Esophagus squamous epithelium (tissue), 5 donors: ENCODE data around the gene STARD3. TPM values are rescaled to one million over a fixed set of nuclear protein-coding genes. Genes with fewer than 3 reads are reported as not detected.
A peak's percentile ranks its signal among the peaks of the same experiment; 100 is the strongest.

ENCODE experiments used
- DNase-seq: peaks from one replicate; lab custom pipeline; 2025; lab: John Stamatoyannopoulos, UW
- H3K27ac ChIP-seq, 4 donors: fragments of 200-600 bp; sonication (generic); one replicate each; pipeline ENCODE4 v1.5.1; 2016 to 2019; ENCODE audit warnings: mild to moderate bottlenecking in 1 of 4
- H3K27me3 ChIP-seq, 4 donors: fragments of 200-600 bp; sonication (generic); 1 replicate in 3 of 4; 2 replicates in 1 of 4; pipeline versions ENCODE4 v1.5.1 to v1.6.0; 2017 to 2021; ENCODE audit warnings: antibody characterized with exemption in 1 of 4
- H3K36me3 ChIP-seq, 3 donors: fragments of 200-600 bp; sonication (generic); one replicate each; pipeline ENCODE4 v1.5.1; 2016 to 2019
- H3K4me1 ChIP-seq, 3 donors: fragments of 200-600 bp; sonication (generic); one replicate each; pipeline ENCODE4 v1.5.1; 2017 to 2019
- H3K4me3 ChIP-seq, 4 donors: fragments of 200-600 bp; sonication (generic); 1 replicate in 3 of 4; 2 replicates in 1 of 4; pipeline ENCODE4 v1.5.1; 2016 to 2019; ENCODE audit warnings: mild to moderate bottlenecking in 2 of 4, moderate library complexity in 1 of 4
- H3K9me3 ChIP-seq, 3 donors: fragments of 200-600 bp; sonication (generic); one replicate each; pipeline ENCODE4 v1.5.1; 2016 to 2019
- POLR2A ChIP-seq, 4 donors: fragments of 450-650 bp; IDR thresholded peaks; one replicate each; pipeline ENCODE4 v1.6.1; 2017; ENCODE audit warnings: antibody characterized with exemption in 4 of 4, mild to moderate bottlenecking in 4 of 4, moderate library complexity in 3 of 4
- WGBS, 2 donors: methylation state at CpG; one replicate each; pipeline ENCODE4 v1.1.5; 2018; 5-methylcytosine and 5-hydroxymethylcytosine counted together
- intact Hi-C: fragments of 100-400 bp; cut with DNase I; formaldehyde crosslinking; loops from one replicate; pipeline ENCODE4 v1.15.0; 2022
- total RNA-seq, 4 donors: library from RNA; depleted of rRNA; stranded (reverse); fragments of >200 nt; gene quantifications; one replicate each; pipeline ENCODE4 v1.1.0, GENCODE V29; 2016
- TF ChIP-seq, protein P1 (sequence below), 6 experiments: fragments of 450-650 bp in 4 of 6; fragments of 200-600 bp in 2 of 6; sonication (generic) in 2 of 6; IDR thresholded peaks; one replicate each; pipeline ENCODE4 v1.5.1; 2016 to 2019; ENCODE audit warnings: antibody characterized with exemption in 6 of 6, mild to moderate bottlenecking in 4 of 6, moderate library complexity in 4 of 6
- donor health status: DM: yes; HTN: yes; CAD: no.

The STARD3 gene
- total RNA-seq, 4 donors from 2014 or later, result 27.3 to 46.7 (median 33.4) TPM

DNA sequence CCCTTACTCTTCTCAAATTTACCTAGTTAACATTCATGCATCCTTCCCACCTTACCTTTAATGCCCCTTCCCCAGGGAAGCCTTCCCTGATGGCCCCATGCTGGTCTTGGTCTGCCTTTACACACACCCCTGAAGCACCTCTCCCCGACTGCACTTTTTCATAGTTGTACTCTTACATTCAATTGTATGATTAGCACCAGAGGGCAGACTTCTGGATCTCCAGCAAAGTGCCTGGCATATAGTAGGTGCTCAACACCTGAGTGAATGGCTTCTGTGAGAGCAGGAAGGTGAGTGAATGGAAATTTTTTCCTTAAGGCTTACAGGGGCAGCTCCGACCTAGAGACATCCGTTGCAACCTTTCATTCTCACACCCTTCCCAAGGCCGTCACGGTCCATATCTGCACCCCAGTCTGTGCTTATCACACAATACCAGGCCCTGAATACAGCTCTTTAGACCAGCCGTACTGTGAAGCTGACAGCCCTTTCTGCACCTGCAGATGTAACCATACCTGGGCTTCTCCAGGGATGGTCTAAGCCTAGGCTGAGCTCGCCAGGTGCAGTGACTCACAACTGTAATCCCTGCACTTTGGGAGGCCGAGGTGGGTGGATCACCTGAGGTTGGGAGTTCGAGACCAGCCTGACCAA is 46.5 kb downstream of the STARD3 start:
- Histone ChIP-seq H3K4me1 (peaks cover 5 to 51% (median 7%) of the 10 kb centered on the region in 3 donors), H3K27me3 (no peaks in the 10 kb centered on the region), H3K9me3 (no peaks in the 10 kb centered on the region), H3K27ac (peak overlapping the region in 1 of 4 donors; percentile 2), H3K4me3 (no peak overlapping the region), H3K36me3 (peaks cover 0 to 68% (median 5%) of the 10 kb centered on the region in 3 donors)
- 91 to 94% methylated on average over 6 of the region's 9 CpGs for WGBS, 2 donors
- intact Hi-C loops, result no loop called here
- no peak for DNase-seq
- TF ChIP-seq, protein P1, sequence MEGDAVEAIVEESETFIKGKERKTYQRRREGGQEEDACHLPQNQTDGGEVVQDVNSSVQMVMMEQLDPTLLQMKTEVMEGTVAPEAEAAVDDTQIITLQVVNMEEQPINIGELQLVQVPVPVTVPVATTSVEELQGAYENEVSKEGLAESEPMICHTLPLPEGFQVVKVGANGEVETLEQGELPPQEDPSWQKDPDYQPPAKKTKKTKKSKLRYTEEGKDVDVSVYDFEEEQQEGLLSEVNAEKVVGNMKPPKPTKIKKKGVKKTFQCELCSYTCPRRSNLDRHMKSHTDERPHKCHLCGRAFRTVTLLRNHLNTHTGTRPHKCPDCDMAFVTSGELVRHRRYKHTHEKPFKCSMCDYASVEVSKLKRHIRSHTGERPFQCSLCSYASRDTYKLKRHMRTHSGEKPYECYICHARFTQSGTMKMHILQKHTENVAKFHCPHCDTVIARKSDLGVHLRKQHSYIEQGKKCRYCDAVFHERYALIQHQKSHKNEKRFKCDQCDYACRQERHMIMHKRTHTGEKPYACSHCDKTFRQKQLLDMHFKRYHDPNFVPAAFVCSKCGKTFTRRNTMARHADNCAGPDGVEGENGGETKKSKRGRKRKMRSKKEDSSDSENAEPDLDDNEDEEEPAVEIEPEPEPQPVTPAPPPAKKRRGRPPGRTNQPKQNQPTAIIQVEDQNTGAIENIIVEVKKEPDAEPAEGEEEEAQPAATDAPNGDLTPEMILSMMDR (IDR thresholded peaks at IDR 0.05), result no peak
- TF ChIP-seq POLR2A (IDR thresholded peaks at IDR 0.05), result no peak

DNA sequence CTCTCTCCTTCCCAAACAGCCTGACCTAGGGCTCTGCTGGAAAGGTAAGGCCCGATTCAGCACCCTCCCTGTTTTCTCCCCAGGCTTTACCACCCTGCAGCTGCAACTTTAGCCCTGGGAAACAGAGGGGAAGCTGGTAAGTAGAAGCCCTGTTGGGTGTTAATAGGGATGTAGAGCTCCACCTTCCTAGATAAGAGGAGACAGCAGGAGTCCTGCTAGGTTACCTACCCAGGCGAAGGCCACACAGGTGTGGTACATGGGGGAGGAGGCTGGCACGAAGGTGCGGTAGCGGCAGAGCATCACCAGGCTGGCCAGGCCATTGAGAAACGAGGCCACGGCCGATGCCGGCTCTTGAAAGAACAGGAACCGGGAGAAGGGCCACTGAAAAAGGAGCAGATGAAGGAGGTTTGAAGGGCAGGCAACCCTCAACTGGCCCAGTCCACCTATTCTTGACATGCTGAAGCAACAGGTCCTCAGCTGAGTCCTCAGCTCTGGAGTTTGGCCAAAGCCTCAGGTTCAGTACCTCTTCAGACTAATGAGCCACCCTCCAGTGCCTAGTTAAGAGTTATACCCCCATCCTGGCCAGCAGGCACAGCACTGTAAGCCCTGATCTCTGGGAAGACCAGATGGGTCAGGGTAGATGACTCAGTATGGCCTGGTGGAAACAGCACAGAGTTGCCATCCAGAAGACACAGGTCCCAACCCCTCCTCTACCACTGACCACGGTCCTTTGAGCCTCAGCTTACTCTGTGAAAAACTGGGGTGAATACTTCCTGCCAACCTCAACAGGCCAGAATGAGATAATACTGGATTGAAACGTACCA is 47.6 kb downstream of the STARD3 start:
- Histone ChIP-seq H3K36me3 (peaks cover 0 to 59% (median 5%) of the 10 kb centered on the region in 3 donors), H3K27me3 (no peaks in the 10 kb centered on the region), H3K9me3 (no peaks in the 10 kb centered on the region), H3K4me1 (peaks cover 10 to 52% (median 13%) of the 10 kb centered on the region in 3 donors), H3K27ac (peak overlapping the region in 2 of 4 donors; percentile 34 to 60), H3K4me3 (no peak overlapping the region)
- TF ChIP-seq POLR2A (IDR thresholded peaks at IDR 0.05), result no peak
- TF ChIP-seq, protein P1 (IDR thresholded peaks at IDR 0.05), result no peak
- 89% methylated on average over 10 to 11 of the region's 12 CpGs for WGBS, 2 donors
- DNase-seq, result no peak
- intact Hi-C loops, result no loop called here

DNA sequence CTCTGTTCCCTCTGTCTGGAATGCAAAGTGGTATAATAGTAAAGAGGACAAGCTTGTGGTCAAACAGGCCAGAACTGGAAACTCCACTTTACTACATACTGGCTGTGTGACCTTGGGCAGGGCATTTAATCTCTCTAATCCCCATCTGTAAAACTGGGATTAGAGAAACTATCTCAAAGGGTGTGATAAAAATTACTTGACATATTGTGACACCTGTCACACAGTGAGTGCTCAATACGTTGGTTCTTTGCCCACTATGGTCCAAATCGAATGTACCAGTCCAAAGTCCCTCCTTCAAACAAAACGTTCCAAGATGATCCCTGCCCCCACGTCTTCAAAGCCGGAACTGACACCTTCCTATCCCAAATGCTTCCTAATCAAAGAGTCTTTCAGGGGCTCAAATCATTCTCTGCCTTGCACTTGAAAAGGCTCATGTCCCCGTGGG is 50.2 kb downstream of the STARD3 start:
- TF ChIP-seq, protein P1 (IDR thresholded peaks at IDR 0.05), result no peak
- TF ChIP-seq POLR2A (IDR thresholded peaks at IDR 0.05), result no peak
- intact Hi-C loops, result no loop called here
- no peaks in the 10 kb centered on the region for H3K9me3 ChIP-seq
- H3K4me1 ChIP-seq, result peaks cover 10 to 43% (median 13%) of the 10 kb centered on the region in 3 donors
- H3K4me3 ChIP-seq, result peak overlapping the region; percentile 58 to 86 (median 78)
- DNase-seq, result no peak
- H3K27ac ChIP-seq, result peak overlapping the region; percentile 86 to 96 (median 93)
- H3K27me3 ChIP-seq, result no peaks in the 10 kb centered on the region
- peaks cover 0 to 37% (median 5%) of the 10 kb centered on the region in 3 donors for H3K36me3 ChIP-seq
- 33 to 57% methylated on average over 6 of the region's 6 CpGs for WGBS, 2 donors

DNA sequence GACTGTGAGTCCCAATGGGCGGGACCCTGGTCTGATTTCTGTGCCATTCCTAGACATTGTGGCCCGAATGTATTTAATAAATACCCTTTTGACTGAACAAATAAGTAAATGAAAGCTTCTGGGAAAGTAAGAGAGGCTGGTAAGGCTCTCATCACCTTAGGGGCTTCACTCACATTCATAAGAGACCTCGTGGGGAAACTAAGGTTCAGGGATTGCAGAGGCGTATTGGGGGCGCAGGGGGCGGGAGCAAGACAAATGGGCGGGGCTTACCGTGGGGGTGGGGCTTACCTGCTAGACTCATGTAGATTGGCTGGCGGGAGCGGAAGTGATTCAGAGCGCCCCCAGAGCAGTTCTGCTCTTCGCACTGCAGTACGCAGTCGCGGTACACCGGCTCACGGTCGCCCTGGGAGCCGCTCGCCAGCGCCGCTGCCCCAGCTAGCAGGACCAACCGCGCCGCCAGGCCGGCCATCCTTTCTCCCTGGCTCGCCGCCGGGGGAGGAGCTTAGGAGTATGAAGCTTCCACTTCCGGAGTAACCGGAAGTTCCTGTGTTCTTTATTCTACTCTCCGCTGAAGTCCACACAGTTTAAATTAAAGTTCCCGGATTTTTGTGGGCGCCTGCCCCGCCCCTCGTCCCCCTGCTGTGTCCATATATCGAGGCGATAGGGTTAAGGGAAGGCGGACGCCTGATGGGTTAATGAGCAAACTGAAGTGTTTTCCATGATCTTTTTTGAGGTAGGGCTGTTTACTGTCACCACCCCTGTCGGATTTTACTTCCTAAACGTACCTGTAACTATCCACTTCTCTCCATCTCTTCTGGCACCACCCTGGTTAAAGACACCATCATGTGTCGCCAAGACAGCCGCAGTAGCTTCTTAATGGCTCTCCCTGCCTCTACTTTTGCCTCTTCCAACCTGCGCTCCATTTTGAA is 50.9 kb downstream of the STARD3 start, which contains the start of gene PGAP3:
Gene PGAP3, minus strand, starts transcription at position 512 of the 929 bp plus-strand sequence. Its CDS starts 43 bp downstream, at position 469.
- H3K4me3 ChIP-seq, result peak within 1 kb of the TSS; percentile 58 to 86 (median 78)
- H3K27me3 ChIP-seq, result no peaks in the 10 kb centered on the region
- H3K9me3 ChIP-seq, result no peaks in the 10 kb centered on the region
- WGBS, 2 donors, result 2 to 3% methylated on average over 25 to 35 of the region's 45 CpGs
- H3K4me1 ChIP-seq, result peaks cover 10 to 43% (median 13%) of the 10 kb centered on the region in 3 donors
- peak within 1 kb of the TSS; percentile 86 to 96 (median 93) for H3K27ac ChIP-seq
- peaks cover 0 to 31% (median 5%) of the 10 kb centered on the region in 3 donors for H3K36me3 ChIP-seq
- intact Hi-C loops, result no loop called here
- TF ChIP-seq, protein P1 (IDR thresholded peaks at IDR 0.05), result no peak
- peak in 2 of 4 donors; percentile 37 to 65 for TF ChIP-seq POLR2A (IDR thresholded peaks at IDR 0.05)
- DNase-seq, result no peak
